K562 (cell line): ENCODE results near the gene BAIAP2. TPM values are rescaled to one million over a fixed set of nuclear protein-coding genes. Genes with fewer than 3 reads are reported as not detected.
A peak's percentile ranks its signal among the peaks of the same experiment; 100 is the strongest.

Experiments used
- E2F6 ChIP-seq, 2 experiments: IDR thresholded peaks; 2 replicates each; pipeline ENCODE4 v1.6.1; 2011; ENCODE audit warnings: borderline replicate concordance in 1 of 2, control low read depth in 1 of 2, low read depth in 1 of 2, low read length in 1 of 2, mild to moderate bottlenecking in 1 of 2, mixed read lengths in 1 of 2, moderate library complexity in 1 of 2; ENCODE audit not compliant: insufficient read depth in 1 of 2, insufficient read length in 1 of 2, poor library complexity in 1 of 2, severe bottlenecking in 1 of 2; ENCODE audit errors: extremely low read depth in 1 of 2
- FOSL1 ChIP-seq: fragments of 200-800 bp; sonication (Bioruptor generic); conservative IDR thresholded peaks from 2 replicates; pipeline ENCODE4 v1.6.1; 2016; ENCODE audit warnings: missing genetic modification characterization, missing compliant biosample characterization
- ID3 ChIP-seq, 2 experiments: fragments of 250-450 bp in 1 of 2; fragments of 450-650 bp in 1 of 2; sonication (Bioruptor Pico) in 1 of 2; IDR thresholded peaks; 2 replicates each; pipeline versions ENCODE4 v1.6.1 to v1.8.0; 2016 to 2021; ENCODE audit warnings: mild to moderate bottlenecking in 2 of 2, moderate library complexity in 2 of 2, missing compliant biosample characterization in 1 of 2, missing genetic modification characterization in 1 of 2
- MAZ ChIP-seq, 2 experiments: fragments of 450-650 bp in 1 of 2; sonication (generic) in 1 of 2; formaldehyde crosslinking; IDR thresholded peaks in 1 of 2; conservative IDR thresholded peaks in 1 of 2; 2 replicates each; pipeline versions ENCODE4 v1.4.0 to v1.5.0; 2020; ENCODE audit warnings: mild to moderate bottlenecking in 1 of 2, missing genetic modification reagents in 1 of 2
- POU5F1 ChIP-seq: fragments of 150-350 bp; IDR thresholded peaks from 2 replicates; pipeline ENCODE4 v1.6.1; 2014; ENCODE audit warnings: borderline replicate concordance, low read length, low read depth, mild to moderate bottlenecking; ENCODE audit not compliant: partially characterized antibody
- TAF15 ChIP-seq: fragments of 200-400 bp; formaldehyde crosslinking; IDR thresholded peaks from 2 replicates; pipeline ENCODE4 v1.6.1; 2017; ENCODE audit warnings: mild to moderate bottlenecking, low read depth, low read length, moderate library complexity
- ZBED1 ChIP-seq: IDR thresholded peaks from 2 replicates; pipeline ENCODE4 v1.6.1; 2014
- ZBTB40 ChIP-seq, 2 experiments: fragments of 450-650 bp in 1 of 2; sonication (generic) in 1 of 2; formaldehyde crosslinking in 1 of 2; IDR thresholded peaks; 2 replicates each; pipeline versions ENCODE4 v1.7.1 to v1.9.0; 2016 to 2022; ENCODE audit warnings: inconsistent platforms in 1 of 2, mild to moderate bottlenecking in 1 of 2, missing genetic modification reagents in 1 of 2
- ZC3H4 ChIP-seq: sonication (generic); formaldehyde crosslinking; IDR thresholded peaks from 2 replicates; pipeline ENCODE4 v1.9.0; 2021; ENCODE audit warnings: missing genetic modification reagents, borderline replicate concordance
- ZNF134 ChIP-seq: fragments of 250-450 bp; sonication (Bioruptor Pico); conservative IDR thresholded peaks from 2 replicates; pipeline ENCODE4 v1.4.0; 2020
- ZNF253 ChIP-seq: fragments of 250-450 bp; sonication (Bioruptor Pico); conservative IDR thresholded peaks from 2 replicates; pipeline ENCODE4 v1.6.1; 2021; ENCODE audit warnings: mild to moderate bottlenecking
- polyA plus RNA-seq, 8 experiments: library from polyadenylated mRNA; depleted of rRNA in 4 of 8; stranded (reverse) in 5 of 8; unstranded in 3 of 8; fragments of >200 nt; fragmentation: Nextera tagmentation in 2 of 8; fragmentation: Illumina TruSeq in 1 of 8; extraction: Ambion mirVana in 2 of 8; extraction: Trizol in 1 of 8; gene quantifications; 2 replicates each; pipeline versions ENCODE4 v1.2.1 to v1.2.3, GENCODE V29; 2011 to 2014; ENCODE audit warnings: inconsistent platforms in 1 of 8, missing spikeins in 1 of 8
- total RNA-seq, 7 experiments: library from RNA; depleted of rRNA in 6 of 7; stranded (reverse); fragments of >200 nt in 6 of 7; fragmentation: Illumina TruSeq in 2 of 7; extraction: Trizol in 2 of 7; gene quantifications; 2 replicates each; pipeline versions ENCODE4 v1.2.1 to v1.2.3, GENCODE V29; 2011 to 2021; ENCODE audit warnings: low replicate concordance in 1 of 7
- TF ChIP-seq, protein P1 (sequence below): sonication (generic); formaldehyde crosslinking; IDR thresholded peaks from 2 replicates; pipeline ENCODE4 v1.8.0; 2022; ENCODE audit warnings: mild to moderate bottlenecking, missing genetic modification reagents, borderline replicate concordance

Gene BAIAP2
- total and polyA plus RNA-seq, 9 of the 15 experiments (the other 6 are each of a cell fraction or from before 2014, with no cell fraction given), result 2.3 to 51.6 (median 18.4) TPM

DNA sequence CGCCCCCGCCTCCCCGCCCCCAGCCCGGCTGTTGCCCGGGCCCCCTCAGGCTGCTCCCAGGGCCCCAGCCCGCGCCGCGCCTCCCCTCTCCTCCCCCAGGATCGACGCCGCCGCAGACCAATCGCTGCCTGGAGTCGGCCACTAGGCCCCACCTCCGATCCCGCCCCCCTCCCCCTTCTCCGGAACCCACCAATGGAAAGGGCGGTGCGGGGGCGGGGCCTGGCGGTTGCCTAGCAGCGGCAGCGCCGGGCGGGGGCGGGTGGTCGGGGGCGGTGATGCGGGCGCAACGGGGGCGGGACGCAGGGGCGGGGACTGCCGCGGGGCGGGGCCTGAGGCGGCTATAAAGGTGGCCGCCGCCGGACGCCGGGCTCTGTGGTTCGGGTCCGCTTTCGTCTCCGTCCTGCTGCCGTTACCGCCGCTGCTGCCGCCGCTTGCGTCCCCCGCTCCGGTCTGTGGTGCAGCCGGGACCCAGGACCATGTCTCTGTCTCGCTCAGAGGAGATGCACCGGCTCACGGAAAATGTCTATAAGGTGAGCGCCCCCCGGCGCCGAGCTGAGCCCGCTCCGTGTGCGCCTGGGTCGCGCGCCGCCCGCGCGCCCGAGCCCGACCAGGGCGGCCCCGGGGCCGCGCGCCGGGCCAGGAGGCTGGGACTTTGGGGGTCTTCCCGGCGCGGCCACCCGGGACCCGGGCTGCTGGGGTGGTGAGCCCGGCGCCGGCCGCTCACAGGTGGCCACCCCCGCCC, at the start of gene BAIAP2 (continued):
- TF ChIP-seq TAF15 (no peak), ZBED1 (0 out of 2 replicates have a peak, but pooled peaks have one; percentile 32), ID3 (CRISPR knock-in tag; IDR thresholded peaks at IDR 0.05) (no peak), ID3 (tag; IDR thresholded peaks at IDR 0.05) (no peak), ZNF253 (no peak), ZNF134 (CRISPR knock-in tag) (no peak), E2F6 (IDR thresholded peaks at IDR 0.05; ENCODE audit: borderline replicate concordance in 1 of 2, extremely low read depth in 1 of 2, insufficient read depth in 1 of 2, insufficient read length in 1 of 2, low read depth in 1 of 2, low read length in 1 of 2, poor library complexity in 1 of 2, severe bottlenecking in 1 of 2) (no peak), POU5F1 (no peak), ZC3H4 (no peak), ZBTB40 (IDR thresholded peaks at IDR 0.05) (no peak), ZBTB40 (CRISPR knock-in tag; IDR thresholded peaks at IDR 0.05) (no peak), MAZ (CRISPR knock-in tag; conservative IDR thresholded peaks at IDR 0.05 in 1 of 2, IDR thresholded peaks at IDR 0.05 in 1 of 2) (peak; percentile 41; a peak in 1 of 4 replicates), FOSL1 (tag) (no peak)
- TF ChIP-seq, protein P1, sequence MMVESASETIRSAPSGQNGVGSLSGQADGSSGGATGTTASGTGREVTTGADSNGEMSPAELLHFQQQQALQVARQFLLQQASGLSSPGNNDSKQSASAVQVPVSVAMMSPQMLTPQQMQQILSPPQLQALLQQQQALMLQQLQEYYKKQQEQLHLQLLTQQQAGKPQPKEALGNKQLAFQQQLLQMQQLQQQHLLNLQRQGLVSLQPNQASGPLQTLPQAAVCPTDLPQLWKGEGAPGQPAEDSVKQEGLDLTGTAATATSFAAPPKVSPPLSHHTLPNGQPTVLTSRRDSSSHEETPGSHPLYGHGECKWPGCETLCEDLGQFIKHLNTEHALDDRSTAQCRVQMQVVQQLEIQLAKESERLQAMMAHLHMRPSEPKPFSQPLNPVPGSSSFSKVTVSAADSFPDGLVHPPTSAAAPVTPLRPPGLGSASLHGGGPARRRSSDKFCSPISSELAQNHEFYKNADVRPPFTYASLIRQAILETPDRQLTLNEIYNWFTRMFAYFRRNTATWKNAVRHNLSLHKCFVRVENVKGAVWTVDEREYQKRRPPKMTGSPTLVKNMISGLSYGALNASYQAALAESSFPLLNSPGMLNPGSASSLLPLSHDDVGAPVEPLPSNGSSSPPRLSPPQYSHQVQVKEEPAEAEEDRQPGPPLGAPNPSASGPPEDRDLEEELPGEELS, result no peak
